GM12874 (cell line): ENCODE measurements around the gene AIMP1.

Source experiments
- CTCF ChIP-seq: IDR thresholded peaks from 2 replicates; pipeline ENCODE4 v1.5.1; 2011; ENCODE audit warnings: low read depth, mild to moderate bottlenecking, control low read depth, low read length, moderate library complexity; ENCODE audit not compliant: insufficient read depth

The AIMP1 gene

GRCh38 chr4:106286611-106287010 is 29.7 kb upstream of the AIMP1 start:
- TF ChIP-seq CTCF, result no peak

- TF ChIP-seq CTCF, result no peak
These were observed 28.9 kb upstream of the AIMP1 start for GRCh38 chr4:106287353-106287969.

- TF ChIP-seq CTCF, result no peak
These were observed 26.6 kb upstream of the AIMP1 start for GRCh38 chr4:106289737-106290136.

GRCh38 chr4:106291678-106292077 is 24.7 kb upstream of the AIMP1 start:
- no peak for TF ChIP-seq CTCF

- TF ChIP-seq CTCF, result no peak
These were observed 22.3 kb upstream of the AIMP1 start for GRCh38 chr4:106294062-106294461.

- no peak for TF ChIP-seq CTCF
These were observed 18.9 kb upstream of the AIMP1 start for GRCh38 chr4:106297245-106298035.

- no peak for TF ChIP-seq CTCF
These were observed 16.4 kb upstream of the AIMP1 start for GRCh38 chr4:106299977-106300376.
